Cardiac fibroblast (primary cell): Measurements from ENCODE around the gene RARRES2.
A peak's percentile ranks its signal among the peaks of the same experiment; 100 is the strongest.

Experiments used
- DNase-seq, 2 donors: peaks; one replicate each; pipeline versions ENCODE4 v3.0.0 to v3.0.0-alpha.2; 2010; ENCODE audit warnings: low read depth in 2 of 2
- H3K4me3 ChIP-seq, 2 donors: replicated peaks in 1 of 2; 1 replicate in 1 of 2; 2 replicates in 1 of 2; pipeline ENCODE4 v1.5.1; 2011; ENCODE audit warnings: low read depth in 2 of 2, low read length in 2 of 2, mild to moderate bottlenecking in 2 of 2, moderate library complexity in 1 of 2
- TF ChIP-seq, protein P1 (sequence below): IDR thresholded peaks from one replicate; pipeline ENCODE4 v1.5.1; 2011; ENCODE audit warnings: low read depth, mild to moderate bottlenecking, low read length, inconsistent platforms

RARRES2 gene

DNA sequence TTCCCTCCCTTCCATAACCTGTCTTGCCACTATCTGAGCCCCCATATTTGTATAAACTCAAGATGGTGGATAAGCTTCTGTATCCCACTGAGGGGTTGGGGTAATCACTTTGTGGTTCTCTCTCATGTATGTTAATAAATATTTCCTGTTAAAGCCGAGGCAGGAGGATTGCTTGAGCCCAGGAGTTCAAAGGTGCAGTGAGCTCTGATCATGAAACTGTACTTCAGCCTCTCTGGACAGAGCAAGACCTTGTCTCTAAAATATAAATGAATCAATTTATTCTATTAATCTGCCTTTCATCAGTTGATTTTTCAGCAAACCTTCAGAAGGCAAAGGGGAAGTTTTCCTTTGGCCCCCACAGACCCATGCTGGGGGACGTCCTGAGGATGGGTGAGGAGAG is 1.8 kb upstream of the RARRES2 start:
- no peak overlapping the region for H3K4me3 ChIP-seq
- DNase-seq: no peak
- TF ChIP-seq, protein P1, sequence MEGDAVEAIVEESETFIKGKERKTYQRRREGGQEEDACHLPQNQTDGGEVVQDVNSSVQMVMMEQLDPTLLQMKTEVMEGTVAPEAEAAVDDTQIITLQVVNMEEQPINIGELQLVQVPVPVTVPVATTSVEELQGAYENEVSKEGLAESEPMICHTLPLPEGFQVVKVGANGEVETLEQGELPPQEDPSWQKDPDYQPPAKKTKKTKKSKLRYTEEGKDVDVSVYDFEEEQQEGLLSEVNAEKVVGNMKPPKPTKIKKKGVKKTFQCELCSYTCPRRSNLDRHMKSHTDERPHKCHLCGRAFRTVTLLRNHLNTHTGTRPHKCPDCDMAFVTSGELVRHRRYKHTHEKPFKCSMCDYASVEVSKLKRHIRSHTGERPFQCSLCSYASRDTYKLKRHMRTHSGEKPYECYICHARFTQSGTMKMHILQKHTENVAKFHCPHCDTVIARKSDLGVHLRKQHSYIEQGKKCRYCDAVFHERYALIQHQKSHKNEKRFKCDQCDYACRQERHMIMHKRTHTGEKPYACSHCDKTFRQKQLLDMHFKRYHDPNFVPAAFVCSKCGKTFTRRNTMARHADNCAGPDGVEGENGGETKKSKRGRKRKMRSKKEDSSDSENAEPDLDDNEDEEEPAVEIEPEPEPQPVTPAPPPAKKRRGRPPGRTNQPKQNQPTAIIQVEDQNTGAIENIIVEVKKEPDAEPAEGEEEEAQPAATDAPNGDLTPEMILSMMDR: no peak

DNA sequence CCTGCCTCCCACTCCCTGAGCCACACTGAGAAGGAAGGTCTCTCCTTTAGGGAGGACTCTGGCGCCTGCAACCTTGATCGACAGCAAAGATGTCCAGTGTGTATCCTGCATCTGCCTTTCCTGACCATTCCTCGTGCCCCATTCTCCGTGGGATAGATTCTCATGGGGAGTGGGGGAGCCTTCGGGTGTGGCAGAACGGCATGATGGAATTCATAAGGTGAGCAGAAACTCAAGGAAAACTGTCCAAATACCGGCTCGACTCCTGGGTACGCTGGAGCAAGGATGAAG is 636 bp upstream of the RARRES2 start:
- TF ChIP-seq, protein P1: no peak
- no peak overlapping the region for H3K4me3 ChIP-seq
- no peak for DNase-seq

DNA sequence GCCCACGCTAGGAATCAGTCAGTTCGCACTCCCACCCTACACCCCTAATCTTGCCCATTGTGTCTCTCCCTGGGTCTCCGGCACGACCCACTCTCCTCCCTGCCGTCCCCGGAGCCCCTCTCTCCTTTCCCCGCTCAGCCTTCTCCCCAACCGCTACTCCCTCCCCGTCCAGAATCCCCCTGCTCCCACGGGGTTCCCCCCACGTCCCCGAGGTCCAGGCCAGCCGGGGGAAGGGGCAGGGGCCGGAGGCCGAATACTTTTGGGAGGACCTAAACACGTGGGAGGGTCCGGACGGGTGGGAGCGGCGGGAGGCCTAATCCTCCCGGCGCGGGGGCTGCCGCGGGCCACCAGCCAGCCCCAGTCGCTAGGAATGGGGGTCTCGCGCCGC is 560 bp downstream of the RARRES2 start:
- DNase-seq: no peak
- H3K4me3 ChIP-seq: peak overlapping the region; percentile 50 to 58
- TF ChIP-seq, protein P1: no peak

DNA sequence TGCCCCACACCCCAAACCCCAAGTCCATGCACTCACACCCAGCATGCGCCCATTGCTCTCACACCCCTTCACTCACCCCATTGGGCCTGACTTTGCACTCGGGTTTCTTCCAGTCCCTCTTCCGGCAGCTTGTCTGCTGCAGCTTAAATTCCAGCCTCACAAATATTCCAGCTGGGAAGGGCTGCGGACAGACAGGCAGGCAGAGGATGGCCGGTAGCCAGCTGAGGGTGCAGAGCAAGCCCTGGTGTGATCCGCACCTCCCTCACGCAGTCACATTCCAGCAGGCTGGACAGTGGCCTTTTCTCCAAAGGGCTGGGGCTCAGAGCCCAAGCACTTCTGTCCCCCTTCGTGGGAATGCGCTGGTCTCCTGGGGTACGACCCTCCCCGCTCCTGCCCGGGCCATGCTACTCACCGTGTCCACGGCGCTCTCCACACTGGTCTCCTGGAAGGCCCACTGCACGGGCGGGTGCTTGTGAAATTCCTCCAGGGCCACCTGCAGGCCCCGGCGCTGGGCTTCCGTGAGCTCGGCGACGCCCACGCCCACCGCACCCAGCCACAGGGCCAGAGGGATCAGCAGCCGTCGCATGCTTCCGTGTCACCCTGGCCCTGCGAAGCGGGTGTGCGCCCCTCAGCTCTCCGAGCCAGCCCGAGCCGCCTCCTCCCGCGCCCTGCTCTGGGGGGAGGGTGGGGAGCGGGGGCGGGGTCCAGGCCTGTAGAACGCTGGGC is 1.2 kb downstream of the RARRES2 start:
- TF ChIP-seq, protein P1: no peak
- DNase-seq: peak; percentile 31 to 77
- peak overlapping the region; percentile 50 to 58 for H3K4me3 ChIP-seq

DNA sequence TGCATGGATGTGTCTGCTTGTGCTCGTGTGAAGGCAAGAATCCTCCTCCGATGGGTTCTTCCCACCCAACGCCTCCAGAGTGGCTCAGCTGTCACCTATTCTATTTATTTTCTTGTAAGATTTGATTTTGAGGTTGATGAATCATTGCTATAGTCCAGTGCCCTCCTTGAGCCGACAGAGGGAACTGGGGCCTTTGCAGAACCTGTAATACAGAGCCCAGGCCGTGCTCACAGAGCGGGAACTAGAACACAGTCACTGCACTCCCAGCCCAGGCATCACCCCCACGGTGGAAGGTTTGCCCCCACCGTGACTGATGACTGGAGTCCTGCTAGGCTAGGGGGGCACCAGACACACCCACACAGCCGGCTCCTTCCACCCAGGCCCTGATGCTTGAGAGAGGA is 2.0 kb downstream of the RARRES2 start:
- TF ChIP-seq, protein P1: no peak
- H3K4me3 ChIP-seq: peak overlapping the region; percentile 39 to 58
- DNase-seq: no peak

DNA sequence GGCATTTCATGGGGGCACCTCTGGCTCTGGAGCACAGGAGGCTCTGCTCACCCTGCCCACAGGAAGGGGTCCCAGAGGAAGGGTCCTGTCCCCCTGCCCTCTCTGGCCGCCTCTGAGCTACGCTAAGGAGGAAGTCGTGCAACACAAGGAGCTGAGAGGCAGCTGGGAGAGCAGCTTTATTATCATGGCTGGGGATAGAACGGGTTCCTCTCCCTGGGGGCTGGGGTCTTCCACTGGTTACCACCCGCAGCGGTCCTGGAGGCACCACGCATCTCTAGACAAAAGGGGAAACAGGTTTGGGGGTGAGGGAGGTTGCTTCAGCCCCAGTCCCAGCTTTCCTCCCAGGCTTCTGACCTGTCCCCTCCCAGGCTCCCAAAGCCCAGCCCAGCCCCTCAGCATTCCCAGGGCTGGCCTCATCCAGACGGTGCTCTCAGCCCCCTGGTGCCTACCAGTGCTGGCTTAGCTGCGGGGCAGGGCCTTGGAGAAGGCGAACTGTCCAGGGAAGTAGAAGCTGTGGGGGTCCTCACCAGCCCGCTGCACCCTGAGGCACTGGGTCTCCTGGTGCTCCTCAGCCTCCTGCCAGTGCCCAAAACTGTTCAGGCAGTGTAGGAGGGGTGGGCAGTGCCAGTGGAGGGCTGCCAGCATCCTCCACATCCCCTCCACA is 3.1 kb downstream of the RARRES2 start:
- peak overlapping the region in 1 of 2 donors; percentile 58 for H3K4me3 ChIP-seq
- TF ChIP-seq, protein P1: no peak
- no peak for DNase-seq
